ENCODE measurements around the gene HNRNPA2B1.
"Not testable (repeated sequence)": the region's sequence is repeated elsewhere in the genome, so short reads cannot be mapped to it uniquely, and the experiment has no call there.

HNRNPA2B1 gene

DNA sequence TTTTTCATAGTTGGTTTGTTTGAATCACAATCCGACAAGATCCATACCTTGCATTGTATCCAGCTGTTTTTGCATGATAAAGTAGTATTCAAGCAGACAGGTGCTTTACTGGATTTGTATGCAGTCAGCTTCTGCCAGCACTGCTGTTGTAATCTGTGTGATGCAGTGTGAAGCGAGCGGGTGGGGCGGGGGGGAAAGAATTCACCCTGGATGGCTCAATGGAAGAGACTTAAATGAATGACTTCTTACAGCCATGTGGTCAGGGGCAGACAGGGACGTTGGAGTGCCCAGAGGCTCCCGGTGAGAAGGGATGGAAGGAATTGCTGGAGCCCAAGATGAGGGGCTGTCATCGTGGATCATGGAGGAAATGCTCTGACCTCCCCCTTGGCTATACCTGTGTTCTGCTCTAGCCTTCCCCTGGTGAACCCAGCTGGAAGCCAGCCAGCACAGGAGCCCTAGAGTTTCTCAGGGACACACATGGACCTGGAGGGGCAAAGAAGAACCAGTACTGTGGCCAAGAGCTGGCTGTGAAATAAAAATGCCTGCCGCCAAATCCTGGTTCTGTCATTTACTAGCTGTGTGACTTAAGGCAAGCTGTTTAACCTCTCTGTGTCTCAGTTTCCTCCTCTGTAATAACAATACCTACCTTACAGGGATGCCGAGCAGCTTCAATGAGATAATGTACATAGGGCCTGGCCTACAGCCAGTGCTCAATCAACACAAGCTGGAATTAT, 34.4 kb downstream of the HNRNPA2B1 start:
- no peak for DNase-seq (ENCODE audit: low read depth)

DNA sequence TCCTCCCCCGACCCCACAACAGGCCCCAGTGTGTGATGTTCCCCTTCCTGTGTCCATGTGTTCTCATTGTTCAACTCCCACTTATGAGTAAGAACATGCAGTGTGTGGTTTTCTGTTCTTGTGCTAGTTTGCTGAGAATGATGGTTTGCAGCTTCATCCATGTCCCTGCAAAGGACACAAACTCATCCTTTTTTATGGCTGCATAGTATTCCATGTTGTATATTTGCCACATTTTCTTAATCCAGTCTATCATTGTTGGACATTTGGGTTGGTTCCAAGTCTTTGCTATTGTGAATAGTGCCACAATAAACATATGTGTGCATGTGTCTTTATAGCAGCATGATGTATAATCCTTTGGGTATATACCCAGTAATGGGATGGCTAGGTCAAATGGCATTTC, 36.7 kb downstream of the HNRNPA2B1 start:
- not testable (repeated sequence) for DNase-seq (ENCODE audit: low read depth)

GRCh38 chr7:26162431-26162830, 38.1 kb downstream of the HNRNPA2B1 start:
- DNase-seq (ENCODE audit: low read depth), result no peak

DNA sequence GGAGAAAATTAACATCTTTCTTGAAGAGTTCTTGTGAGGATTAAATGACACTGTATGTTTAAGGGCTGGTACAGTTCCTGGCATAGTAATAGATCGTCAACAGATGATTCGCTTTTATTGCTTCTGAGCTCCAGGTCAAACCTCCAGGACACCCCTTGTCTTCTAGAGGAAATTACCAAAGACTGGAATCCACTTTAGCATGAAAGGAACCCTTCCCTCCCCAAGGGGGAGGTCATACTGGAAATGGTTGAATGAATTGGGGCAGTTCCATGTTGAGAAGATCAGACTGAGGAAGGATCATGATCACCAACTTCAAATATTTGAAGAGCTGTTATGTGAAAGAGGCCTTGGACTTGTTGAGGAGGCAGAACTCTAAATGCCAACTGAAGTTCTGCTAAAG, 39.6 kb downstream of the HNRNPA2B1 start:
- no peak for DNase-seq (ENCODE audit: low read depth)

DNA sequence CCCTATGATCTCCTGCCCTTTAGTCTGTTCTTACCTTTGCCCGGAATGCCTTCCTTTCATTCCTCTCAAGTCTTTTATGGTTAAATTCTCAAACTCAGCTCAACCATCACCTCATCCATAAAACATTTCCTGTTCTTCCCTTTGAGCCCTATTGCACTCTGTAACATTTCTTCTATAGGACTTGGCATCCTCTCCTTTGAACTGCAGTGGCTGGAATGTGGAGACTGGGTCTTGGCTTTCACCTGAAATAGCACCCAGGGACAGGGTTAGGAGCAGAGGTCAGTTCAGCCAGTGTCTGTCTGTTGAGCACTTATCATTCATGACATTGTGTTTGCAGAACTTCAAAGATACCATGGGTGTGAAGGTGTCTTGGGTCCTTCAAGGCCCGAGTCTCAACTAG, 41.3 kb downstream of the HNRNPA2B1 start:
- DNase-seq (ENCODE audit: low read depth), result no peak

DNA sequence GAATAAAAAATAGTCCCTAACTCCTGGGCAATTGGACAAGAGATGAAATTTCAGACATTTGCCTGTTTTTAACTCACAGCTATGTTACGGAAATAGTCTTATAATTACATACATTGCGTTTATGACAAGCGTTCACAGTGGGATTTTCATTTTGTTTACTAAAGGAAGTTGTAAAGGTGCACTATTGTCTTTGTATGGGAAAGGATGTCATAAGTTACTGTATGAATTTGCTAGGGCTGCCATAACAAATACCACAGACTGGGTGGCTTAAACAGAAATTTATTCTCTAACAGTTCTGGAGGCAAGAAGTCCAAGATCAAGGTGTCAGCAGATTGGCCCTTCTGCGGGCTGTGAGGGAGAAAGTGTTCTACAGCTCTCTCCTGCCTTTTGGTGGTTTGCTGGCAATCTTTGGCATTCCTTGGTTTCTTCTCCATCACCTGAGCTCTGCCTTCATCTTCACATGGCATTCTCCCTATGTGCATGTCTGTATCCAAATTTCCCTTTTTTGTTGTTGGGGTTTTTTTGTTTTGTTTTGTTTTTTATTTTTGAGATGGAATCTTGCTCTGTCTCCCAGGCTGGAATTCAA, 42.9 kb downstream of the HNRNPA2B1 start:
- DNase-seq (ENCODE audit: low read depth), result no peak

DNA sequence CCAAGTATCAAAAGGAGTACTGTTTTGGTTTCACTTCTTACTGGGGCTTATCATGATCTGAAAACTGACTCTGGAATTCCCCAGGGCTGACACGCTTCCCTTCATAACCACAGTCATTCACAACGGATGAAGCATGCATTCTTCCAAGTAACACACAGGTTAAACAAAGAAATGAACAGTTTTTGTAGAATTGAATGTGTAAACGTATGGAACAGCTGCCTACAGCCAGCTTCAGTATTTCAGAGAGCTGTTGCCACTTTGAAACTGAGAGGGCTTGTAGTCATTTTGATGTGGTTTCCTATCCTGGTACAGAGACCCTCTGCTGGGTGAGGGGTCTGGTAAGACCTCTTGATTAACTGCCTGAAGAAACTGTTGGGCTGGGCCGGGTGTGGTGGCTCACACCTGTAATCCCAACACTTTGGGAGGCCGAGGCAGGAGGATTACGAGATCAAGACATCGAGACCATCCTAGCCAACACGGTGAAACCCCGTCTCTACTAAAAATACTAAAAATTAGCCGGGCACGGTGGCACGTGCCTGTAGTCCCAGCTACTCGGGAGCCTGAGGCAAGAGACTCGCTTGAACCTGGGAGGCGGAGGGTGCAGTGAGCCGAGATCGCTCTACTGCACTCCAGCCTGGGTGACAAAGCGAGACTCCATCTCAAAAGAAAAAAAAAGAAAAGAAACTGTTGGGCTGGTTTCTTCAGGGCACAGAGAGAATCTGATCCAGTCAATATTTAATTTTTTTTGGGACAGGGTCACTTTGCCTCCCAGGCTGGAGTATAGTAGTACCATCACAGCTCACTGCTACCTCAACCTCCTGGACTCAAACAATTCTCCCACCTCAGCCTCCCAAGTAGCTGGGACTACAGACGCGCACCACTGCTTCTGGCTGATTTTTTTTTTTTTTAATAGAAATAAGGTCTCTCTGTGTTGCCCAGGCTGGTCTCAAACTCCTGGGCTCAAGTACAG, 43.8 kb downstream of the HNRNPA2B1 start:
- peak; percentile 56 for DNase-seq (ENCODE audit: low read depth)

DNA sequence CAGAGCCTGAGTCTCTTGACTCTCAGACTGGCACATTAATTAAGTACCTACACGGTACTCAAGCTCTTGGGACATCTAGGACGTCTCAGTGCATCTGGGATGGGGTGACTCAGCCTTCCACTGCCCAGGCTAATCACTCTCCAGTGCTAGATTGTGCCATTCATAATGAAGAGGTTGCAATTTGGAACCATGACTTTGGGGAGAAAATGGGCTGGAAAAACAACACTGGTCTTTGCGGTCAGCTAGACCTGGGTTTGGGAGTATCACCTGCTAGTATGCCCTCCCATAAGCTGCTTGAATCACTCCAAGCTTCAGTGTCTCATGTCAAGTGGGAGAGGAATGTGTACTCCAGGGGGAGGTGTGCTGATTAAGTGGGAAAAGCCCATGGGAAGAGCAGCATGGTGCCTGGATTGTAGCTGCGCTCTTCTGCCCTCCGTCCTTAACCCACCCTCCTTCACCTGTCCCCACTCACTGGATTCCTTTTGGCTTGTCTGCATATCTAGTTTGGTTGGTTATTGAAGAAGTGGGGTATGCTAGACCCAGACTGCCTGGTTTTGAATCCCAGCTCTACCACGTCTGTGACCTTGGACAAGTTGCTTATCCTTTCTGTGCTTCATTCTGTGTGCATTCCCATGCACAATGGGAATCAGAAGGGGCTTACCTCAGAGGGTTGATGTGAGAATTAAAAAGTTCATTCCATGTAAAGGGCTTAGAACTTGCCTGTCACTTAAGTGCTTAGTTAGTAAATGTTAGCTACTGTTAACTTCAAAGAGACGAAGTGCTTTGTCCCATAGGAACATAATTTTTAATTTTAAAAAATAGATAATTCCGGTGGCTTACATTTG, 44.8 kb downstream of the HNRNPA2B1 start:
- no peak for DNase-seq (ENCODE audit: low read depth)

DNA sequence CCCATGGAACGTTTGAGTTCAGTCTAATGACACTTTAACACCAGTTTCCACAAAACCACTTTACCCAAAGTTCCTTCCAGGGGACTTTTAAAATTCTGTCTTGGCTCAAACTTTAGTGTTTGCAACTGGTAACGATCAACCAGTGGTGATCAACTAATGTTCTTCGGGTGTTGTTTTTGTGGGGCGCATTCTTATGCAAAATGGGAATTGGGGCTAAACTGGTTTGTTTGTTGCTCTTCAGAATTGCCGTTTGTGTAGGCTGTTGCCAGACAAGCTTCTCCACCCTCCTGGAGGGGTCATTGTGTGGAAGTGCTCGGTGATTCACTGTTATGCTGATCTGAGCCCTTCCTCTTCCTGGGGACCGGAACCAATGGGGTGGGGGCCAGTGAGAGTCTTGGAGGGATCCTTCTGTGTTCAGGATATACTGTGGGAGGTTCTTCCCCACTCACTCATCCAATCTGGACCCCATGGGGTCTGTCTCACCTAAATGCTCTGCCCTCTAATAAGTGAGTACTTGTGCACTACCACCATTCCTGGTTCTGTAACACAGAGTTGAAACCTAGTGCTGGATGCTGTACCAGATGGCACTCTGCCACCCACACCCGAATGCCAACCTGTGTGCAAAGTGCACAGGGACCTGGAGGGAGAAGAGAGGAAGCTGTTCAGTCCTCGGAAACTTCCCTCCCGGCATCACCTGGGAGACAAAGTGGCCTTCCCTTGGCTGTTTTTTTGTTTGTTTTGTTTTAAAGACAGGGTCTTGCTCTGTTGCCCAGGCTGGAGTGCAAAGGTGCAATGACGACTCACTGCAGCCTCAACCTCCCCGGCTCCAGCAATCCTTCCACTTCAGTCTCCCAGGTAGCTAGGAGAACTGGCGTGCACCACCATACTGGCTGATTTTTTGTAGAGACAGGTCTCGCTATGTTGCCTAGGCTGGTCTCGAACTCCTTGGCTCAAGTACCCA, 46.4 kb downstream of the HNRNPA2B1 start:
- no peak for DNase-seq (ENCODE audit: low read depth)

GRCh38 chr7:26153241-26153822, 47.2 kb downstream of the HNRNPA2B1 start:
- no peak for DNase-seq (ENCODE audit: low read depth)

GRCh38 chr7:26152782-26153240, 47.7 kb downstream of the HNRNPA2B1 start:
- DNase-seq (ENCODE audit: low read depth), result not testable (repeated sequence)

GRCh38 chr7:26151953-26152781, 48.4 kb downstream of the HNRNPA2B1 start, which contains the start of gene NFE2L3:
Gene NFE2L3 (plus strand): TSS chr7:26152198. CDS start chr7:26152499, 301 bp downstream.
- DNase-seq (ENCODE audit: low read depth), result peak; percentile 76

GRCh38 chr7:26151650-26151952, 48.9 kb downstream of the HNRNPA2B1 start:
- DNase-seq (ENCODE audit: low read depth), result no peak

GRCh38 chr7:26151096-26151495, 49.5 kb downstream of the HNRNPA2B1 start:
- no peak for DNase-seq (ENCODE audit: low read depth)

DNA sequence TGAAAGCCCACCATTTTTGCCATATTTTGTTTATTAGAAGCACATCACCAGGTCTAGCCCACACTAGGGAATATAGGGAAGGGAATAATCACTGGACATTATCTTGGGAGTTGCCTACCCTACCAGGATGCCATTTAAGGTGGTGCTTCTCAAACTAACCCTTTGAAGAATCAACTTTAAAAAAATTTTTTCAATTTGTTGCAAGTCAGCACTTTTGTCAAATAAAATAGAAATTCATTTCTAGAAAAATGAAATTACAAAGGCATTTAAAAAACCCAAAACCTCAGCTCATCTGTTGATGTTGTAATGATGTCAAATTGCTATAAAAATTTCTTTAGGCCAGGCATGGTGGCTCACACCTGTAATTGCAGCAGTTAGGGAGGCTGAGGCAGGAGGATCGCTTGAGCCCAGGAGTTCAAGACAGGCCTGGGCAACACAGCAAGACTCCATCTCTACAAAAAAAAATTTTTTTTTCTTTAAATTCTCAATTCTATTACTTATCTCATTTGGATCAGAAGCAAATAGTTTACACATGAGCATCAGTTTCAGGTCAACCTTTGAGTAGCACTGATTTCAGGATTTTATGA, 51.1 kb downstream of the HNRNPA2B1 start:
- DNase-seq (ENCODE audit: low read depth), result no peak

- DNase-seq (ENCODE audit: low read depth), result not testable (repeated sequence)
Measured at GRCh38 chr7:26148307-26148700, 52.2 kb downstream of the HNRNPA2B1 start.

DNA sequence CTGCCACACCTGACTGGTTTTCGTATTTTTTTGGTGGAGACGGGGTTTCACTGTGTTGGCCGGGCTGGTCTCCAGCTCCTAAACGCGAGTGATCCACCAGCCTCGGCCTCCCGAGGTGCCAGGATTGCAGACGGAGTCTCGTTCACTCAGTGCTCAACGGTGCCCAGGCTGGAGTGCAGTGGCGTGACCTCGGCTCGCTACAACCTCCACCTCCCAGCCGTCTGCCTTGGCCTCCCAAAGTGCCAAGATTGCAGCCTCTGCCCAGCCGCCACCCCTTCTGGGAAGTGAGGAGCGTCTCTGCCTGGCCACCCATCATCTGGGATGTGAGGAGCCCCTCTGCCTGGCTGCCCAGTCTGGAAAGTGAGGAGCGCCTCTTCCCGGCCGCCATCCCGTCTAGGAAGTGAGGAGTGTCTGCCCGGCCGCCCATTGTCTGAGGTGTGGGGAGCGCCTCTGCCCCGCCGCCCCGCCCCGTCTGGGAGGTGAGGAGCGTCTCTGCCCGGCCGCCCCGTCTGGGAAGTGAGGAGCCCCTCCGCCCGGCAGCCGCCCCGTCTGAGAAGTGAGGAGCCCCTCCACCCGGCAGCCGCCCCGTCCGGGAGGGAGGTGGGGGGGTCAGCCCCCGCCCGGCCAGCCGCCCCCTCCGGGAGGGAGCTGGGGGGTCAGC, 52.8 kb downstream of the HNRNPA2B1 start:
- DNase-seq (ENCODE audit: low read depth), result not testable (repeated sequence)

- no peak for DNase-seq (ENCODE audit: low read depth)
Measured at GRCh38 chr7:26147030-26147429, 53.5 kb downstream of the HNRNPA2B1 start.

Data from stimulated activated CD4-positive, alpha-beta T cell treated with anti-CD3 and anti-CD28 coated beads, Interleukin-2, amount 100 ng/mL, for 4 hours (primary cell).